HG03442 (cell line): ENCODE measurements around the gene TUBD1.

Experiments
- ATAC-seq: cut with Tn5 transposase; IDR thresholded peaks from one replicate; pipeline ENCODE4 v1.9.1; 2021; ENCODE audit warnings: mild to moderate bottlenecking, moderate library complexity; ENCODE audit not compliant: unreplicated experiment

The TUBD1 gene

GRCh38 chr17:59827721-59828477 is 64.8 kb downstream of the TUBD1 start:
- no peak for ATAC-seq

- no peak for ATAC-seq
Measured at GRCh38 chr17:59826706-59827453, 65.9 kb downstream of the TUBD1 start.

- no peak for ATAC-seq
Measured at GRCh38 chr17:59825533-59826322, 67.0 kb downstream of the TUBD1 start.

GRCh38 chr17:59815965-59816364 is 76.8 kb downstream of the TUBD1 start:
- no peak for ATAC-seq

- no peak for ATAC-seq
Measured at GRCh38 chr17:59814685-59815084, 78.1 kb downstream of the TUBD1 start.

- ATAC-seq: no peak
Measured at GRCh38 chr17:59814276-59814675, 78.5 kb downstream of the TUBD1 start.

GRCh38 chr17:59812139-59812538 is 80.6 kb downstream of the TUBD1 start:
- no peak for ATAC-seq

GRCh38 chr17:59811209-59811608 is 81.5 kb downstream of the TUBD1 start:
- ATAC-seq: no peak

GRCh38 chr17:59810894-59811153 is 81.9 kb downstream of the TUBD1 start:
- ATAC-seq: no peak
